ENCODE measurements around the gene SPDYE16. TPM values are rescaled to one million over a fixed set of nuclear protein-coding genes. Genes with fewer than 3 reads are reported as not detected.
"Not testable (repeated sequence)": the region's sequence is repeated elsewhere in the genome, so short reads cannot be mapped to it uniquely, and the experiment has no call there.

The SPDYE16 gene
- total RNA-seq, 1 donor from 2014 or later = not detected

DNA sequence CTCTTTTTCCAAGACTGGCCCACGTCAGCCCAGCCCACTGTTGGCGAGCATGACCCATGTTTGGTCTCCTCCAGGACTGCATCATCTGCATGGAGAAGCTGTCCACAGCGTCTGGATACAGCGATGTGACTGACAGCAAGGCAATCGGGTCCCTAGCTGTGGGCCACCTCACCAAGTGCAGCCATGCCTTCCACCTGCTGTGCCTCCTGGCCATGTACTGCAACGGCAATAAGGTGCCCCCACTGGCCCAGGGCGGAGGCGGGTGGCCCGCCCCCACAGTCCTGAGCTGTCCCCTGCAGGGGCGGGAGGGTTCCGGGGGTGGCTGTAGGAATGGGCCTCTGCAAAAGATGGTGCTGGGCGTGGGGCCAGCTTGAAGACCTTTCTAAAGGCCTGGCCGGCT is 40.9 kb downstream of the SPDYE16 start:
- DNase-seq (ENCODE audit: low read depth); FAIRE-seq; H3K27me3 ChIP-seq (ENCODE audit: control insufficient read depth, insufficient read depth, low read length); H3K4me3 ChIP-seq (ENCODE audit: low read depth, low read length): not testable (repeated sequence)
- peaks cover 14% of the 10 kb centered on the region for H3K36me3 ChIP-seq (ENCODE audit: control insufficient read depth, insufficient read depth, low read length)

- FAIRE-seq; H3K36me3 ChIP-seq (ENCODE audit: control insufficient read depth, insufficient read depth, low read length); H3K4me3 ChIP-seq (ENCODE audit: low read depth, low read length): not testable (repeated sequence)
These were observed 43.2 kb downstream of the SPDYE16 start for GRCh38 chr7:76499924-76500241.

DNA sequence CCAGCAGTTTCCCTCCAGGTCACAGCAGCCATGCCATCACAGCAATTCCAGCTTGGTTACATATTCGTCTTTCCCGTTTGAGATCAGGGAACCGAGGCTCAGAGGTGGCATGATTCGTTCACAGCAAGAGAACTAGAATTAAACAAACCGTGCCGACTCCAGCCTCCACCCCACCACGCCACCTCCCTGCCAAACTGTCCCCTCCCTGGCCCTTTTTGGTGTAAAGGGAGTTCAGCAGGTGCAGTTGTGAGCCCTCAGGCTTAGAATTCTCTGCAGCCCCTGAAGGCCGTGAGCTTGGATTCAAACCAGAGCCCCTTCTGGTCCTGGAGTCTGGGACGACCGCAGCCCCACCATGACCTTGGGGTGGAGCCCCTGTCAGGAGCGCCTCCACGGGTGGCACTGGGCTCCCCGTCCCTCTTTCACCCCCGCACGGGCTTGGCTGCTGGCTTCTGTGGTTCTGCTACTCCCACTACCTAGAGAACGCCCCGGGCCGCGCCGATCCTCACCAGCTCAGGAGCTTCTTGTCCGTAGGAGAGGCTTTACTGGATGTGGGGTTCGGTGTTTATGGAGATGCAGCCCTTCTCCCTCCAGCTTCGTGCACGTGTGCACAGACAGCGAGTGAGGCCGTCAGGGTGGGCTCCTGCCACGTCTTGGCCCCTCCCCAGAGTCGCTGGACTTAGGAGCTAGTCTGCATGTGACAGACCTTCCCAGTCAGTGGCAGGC is 43.7 kb downstream of the SPDYE16 start:
- not testable (repeated sequence) for H3K4me3 ChIP-seq (ENCODE audit: low read depth, low read length); H3K27me3 ChIP-seq (ENCODE audit: control insufficient read depth, insufficient read depth, low read length); H3K36me3 ChIP-seq (ENCODE audit: control insufficient read depth, insufficient read depth, low read length); DNase-seq (ENCODE audit: low read depth)
- peak; percentile 52 for FAIRE-seq

More at GRCh38 chr7:76499924-76500241, 43.2 kb downstream of the SPDYE16 start:
- not testable (repeated sequence) for H3K27me3 ChIP-seq (ENCODE audit: control insufficient read depth, insufficient read depth, low read length); DNase-seq (ENCODE audit: low read depth)

GRCh38 chr7:76498583-76499200 is 44.4 kb downstream of the SPDYE16 start:
- FAIRE-seq = peak; percentile 98
- H3K36me3 ChIP-seq (ENCODE audit: control insufficient read depth, insufficient read depth, low read length); H3K4me3 ChIP-seq (ENCODE audit: low read depth, low read length); H3K27me3 ChIP-seq (ENCODE audit: control insufficient read depth, insufficient read depth, low read length); DNase-seq (ENCODE audit: low read depth): not testable (repeated sequence)

DNA sequence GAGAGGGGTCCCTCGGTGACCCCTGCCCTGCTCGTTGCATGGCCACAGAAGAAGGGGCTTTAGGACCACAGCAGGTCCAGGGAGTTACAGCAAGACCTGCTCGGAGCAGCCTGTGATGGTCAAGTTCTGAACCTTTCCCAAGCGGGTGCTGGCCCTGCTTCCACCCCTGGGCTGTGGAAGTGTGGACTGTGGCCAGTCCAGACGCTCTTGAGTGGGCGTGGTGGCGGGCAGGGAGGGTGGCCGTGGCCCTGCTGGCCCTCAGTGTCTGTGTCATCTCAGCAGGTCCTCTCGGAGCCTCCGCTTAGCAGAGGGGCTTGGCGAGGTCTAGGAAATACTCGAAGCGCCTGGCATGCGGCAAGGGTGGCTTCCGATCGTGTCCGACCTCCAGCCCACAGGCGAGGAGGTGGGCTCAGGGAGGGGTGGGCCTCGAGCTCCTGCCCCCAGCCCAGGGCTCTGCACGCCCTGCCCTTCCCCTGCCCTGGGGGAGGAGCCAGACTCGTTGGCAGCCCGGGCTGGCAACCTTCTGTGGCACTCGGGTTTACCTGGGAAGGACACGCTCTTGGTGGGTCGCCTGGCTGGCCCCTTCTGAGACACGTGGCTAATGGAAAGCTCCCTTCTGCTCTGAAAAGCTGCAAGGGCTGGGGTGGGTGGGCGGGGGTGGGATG is 45.0 kb downstream of the SPDYE16 start:
- H3K36me3 ChIP-seq (ENCODE audit: control insufficient read depth, insufficient read depth, low read length); H3K27me3 ChIP-seq (ENCODE audit: control insufficient read depth, insufficient read depth, low read length); DNase-seq (ENCODE audit: low read depth); H3K4me3 ChIP-seq (ENCODE audit: low read depth, low read length): not testable (repeated sequence)
- peak; percentile 96 for FAIRE-seq

GRCh38 chr7:76495717-76496116 is 47.4 kb downstream of the SPDYE16 start:
- not testable (repeated sequence) for H3K27me3 ChIP-seq (ENCODE audit: control insufficient read depth, insufficient read depth, low read length); DNase-seq (ENCODE audit: low read depth); FAIRE-seq; H3K36me3 ChIP-seq (ENCODE audit: control insufficient read depth, insufficient read depth, low read length); H3K4me3 ChIP-seq (ENCODE audit: low read depth, low read length)

GRCh38 chr7:76492139-76492538 is 51.0 kb downstream of the SPDYE16 start:
- not testable (repeated sequence) for FAIRE-seq; H3K4me3 ChIP-seq (ENCODE audit: low read depth, low read length); H3K27me3 ChIP-seq (ENCODE audit: control insufficient read depth, insufficient read depth, low read length); DNase-seq (ENCODE audit: low read depth); H3K36me3 ChIP-seq (ENCODE audit: control insufficient read depth, insufficient read depth, low read length)

DNA sequence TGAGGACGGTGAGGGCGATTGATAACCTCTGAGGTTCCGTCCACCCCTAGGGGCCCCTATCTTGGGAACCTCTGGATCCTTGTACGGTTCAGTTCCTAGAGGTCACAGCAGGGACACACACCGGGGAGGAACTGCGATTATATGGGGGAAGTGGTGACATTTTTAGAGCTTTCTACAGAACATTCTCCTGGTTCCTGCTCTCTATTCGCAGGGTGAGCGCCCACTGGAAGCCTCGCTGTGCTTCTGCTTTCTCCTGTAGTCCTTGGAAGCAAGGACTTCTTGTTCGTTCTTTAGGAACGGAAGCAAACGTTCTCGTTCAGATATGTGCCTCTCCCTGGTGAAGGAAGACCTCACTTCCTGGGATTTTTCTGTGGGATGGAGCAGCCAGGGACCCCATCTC is 55.1 kb downstream of the SPDYE16 start:
- not testable (repeated sequence) for H3K27me3 ChIP-seq (ENCODE audit: control insufficient read depth, insufficient read depth, low read length); FAIRE-seq; H3K4me3 ChIP-seq (ENCODE audit: low read depth, low read length); DNase-seq (ENCODE audit: low read depth); H3K36me3 ChIP-seq (ENCODE audit: control insufficient read depth, insufficient read depth, low read length)

- not testable (repeated sequence) for DNase-seq (ENCODE audit: low read depth); H3K36me3 ChIP-seq (ENCODE audit: control insufficient read depth, insufficient read depth, low read length); FAIRE-seq; H3K4me3 ChIP-seq (ENCODE audit: low read depth, low read length); H3K27me3 ChIP-seq (ENCODE audit: control insufficient read depth, insufficient read depth, low read length)
These were observed 56.5 kb downstream of the SPDYE16 start for GRCh38 chr7:76486618-76487017.

DNA sequence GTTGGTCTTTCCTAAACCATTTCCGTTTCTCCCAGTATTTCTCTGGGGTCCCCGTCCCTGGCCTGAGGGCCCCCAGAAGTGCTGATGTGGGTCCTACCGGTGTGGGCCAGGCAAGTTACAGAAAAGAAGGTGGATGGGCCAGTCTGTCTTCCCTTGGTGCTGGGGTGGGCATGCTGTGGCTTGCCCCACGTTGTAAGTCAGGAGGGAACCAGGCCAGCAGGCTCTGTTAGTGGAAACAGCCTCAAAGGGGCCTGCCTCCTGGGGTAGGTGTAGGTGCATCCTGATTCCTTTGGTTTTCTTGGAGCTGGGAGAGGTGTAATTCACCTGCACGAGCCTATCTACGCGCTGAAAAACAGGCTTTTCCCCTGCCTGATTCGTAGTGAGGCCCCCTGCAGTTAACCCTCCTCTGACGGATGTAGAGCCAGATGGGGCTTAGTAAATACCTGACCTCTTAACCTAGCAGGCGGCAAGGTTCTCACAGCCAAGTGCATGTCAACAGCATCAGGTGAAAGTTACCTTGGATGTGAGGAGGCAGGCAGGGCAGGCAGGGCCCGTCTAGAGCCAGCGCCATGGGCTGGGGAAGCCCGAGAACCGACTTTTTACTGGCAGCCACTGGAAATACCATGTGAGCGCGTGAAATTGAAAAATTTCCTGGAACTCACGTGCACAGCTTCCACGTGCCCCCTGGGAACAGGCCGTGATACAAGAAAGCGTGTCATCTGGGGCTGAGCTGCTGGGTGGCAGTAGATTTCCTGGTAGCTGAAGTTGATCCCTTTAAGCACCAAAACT is 57.1 kb downstream of the SPDYE16 start:
- DNase-seq (ENCODE audit: low read depth); FAIRE-seq; H3K27me3 ChIP-seq (ENCODE audit: control insufficient read depth, insufficient read depth, low read length); H3K36me3 ChIP-seq (ENCODE audit: control insufficient read depth, insufficient read depth, low read length); H3K4me3 ChIP-seq (ENCODE audit: low read depth, low read length): not testable (repeated sequence)

GRCh38 chr7:76484456-76484855 is 58.6 kb downstream of the SPDYE16 start:
- H3K4me3 ChIP-seq (ENCODE audit: low read depth, low read length); FAIRE-seq; DNase-seq (ENCODE audit: low read depth); H3K36me3 ChIP-seq (ENCODE audit: control insufficient read depth, insufficient read depth, low read length); H3K27me3 ChIP-seq (ENCODE audit: control insufficient read depth, insufficient read depth, low read length): not testable (repeated sequence)

DNA sequence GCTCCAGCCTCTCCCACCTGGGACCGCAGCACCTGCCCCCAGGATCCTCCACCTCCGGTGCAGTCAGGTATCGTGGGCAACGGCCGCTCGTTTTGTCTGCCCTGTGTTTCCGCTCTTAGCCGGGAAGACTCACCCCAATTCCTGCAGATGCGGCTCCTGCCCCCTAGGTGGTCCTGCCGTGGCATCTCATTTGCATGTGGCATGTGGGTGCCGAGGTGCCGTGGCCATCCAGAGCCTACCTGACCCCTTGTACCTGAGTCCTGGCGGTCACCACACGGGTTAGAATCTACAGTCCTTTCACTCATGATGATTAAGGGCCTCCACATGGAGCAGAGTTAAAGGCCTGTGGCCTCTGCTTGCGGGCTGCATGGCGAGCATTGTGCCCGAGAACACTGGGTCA is 60.0 kb downstream of the SPDYE16 start:
- not testable (repeated sequence) for H3K4me3 ChIP-seq (ENCODE audit: low read depth, low read length); H3K36me3 ChIP-seq (ENCODE audit: control insufficient read depth, insufficient read depth, low read length); H3K27me3 ChIP-seq (ENCODE audit: control insufficient read depth, insufficient read depth, low read length); DNase-seq (ENCODE audit: low read depth); FAIRE-seq

DNA sequence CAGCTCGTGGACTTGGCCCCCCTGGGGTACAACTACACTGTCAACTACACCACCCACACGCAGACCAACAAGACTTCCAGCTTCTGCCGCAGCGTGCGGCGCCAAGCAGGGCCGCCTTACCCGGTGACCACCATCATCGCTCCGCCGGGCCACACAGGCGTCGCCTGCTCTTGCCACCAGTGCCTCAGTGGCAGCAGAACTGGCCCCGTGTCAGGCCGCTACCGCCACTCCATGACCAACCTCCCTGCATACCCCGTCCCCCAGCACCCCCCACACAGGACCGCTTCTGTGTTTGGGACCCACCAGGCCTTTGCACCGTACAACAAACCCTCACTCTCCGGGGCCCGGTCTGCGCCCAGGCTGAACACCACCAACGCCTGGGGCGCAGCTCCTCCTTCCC is 60.4 kb downstream of the SPDYE16 start:
- not testable (repeated sequence) for H3K4me3 ChIP-seq (ENCODE audit: low read depth, low read length); FAIRE-seq; DNase-seq (ENCODE audit: low read depth)

More for the DNA sequence above, 60.4 kb downstream of the SPDYE16 start:
- not testable (repeated sequence) for H3K27me3 ChIP-seq (ENCODE audit: control insufficient read depth, insufficient read depth, low read length); H3K36me3 ChIP-seq (ENCODE audit: control insufficient read depth, insufficient read depth, low read length)
